Muscle layer of duodenum (tissue), 2 donors: Measurements from ENCODE around the gene MTHFS.

ENCODE experiments used
- H3K27ac ChIP-seq: one replicate; pipeline ENCODE4 v1.7.0; 2013; ENCODE audit warnings: mild to moderate bottlenecking, low read length
- H3K27me3 ChIP-seq: one replicate; pipeline ENCODE4 v1.7.0; 2013; ENCODE audit warnings: low read depth, mild to moderate bottlenecking, control low read depth, low read length
- H3K36me3 ChIP-seq, 2 donors: one replicate each; pipeline ENCODE4 v1.7.0; 2013; ENCODE audit warnings: low read length in 2 of 2, control low read depth in 1 of 2, mild to moderate bottlenecking in 1 of 2; ENCODE audit not compliant: insufficient read depth in 2 of 2, control insufficient read depth in 1 of 2
- H3K4me1 ChIP-seq, 2 donors: one replicate each; pipeline ENCODE4 v1.7.0; 2013; ENCODE audit warnings: low read length in 2 of 2, mild to moderate bottlenecking in 2 of 2, control low read depth in 1 of 2, moderate library complexity in 1 of 2; ENCODE audit not compliant: insufficient read depth in 2 of 2, control insufficient read depth in 1 of 2
- H3K4me3 ChIP-seq, 2 donors: one replicate each; pipeline ENCODE4 v1.7.0; 2013; ENCODE audit warnings: low read length in 2 of 2, low read depth in 1 of 2, mild to moderate bottlenecking in 1 of 2
- H3K9me3 ChIP-seq, 2 donors: one replicate each; pipeline ENCODE4 v1.7.0; 2013; ENCODE audit warnings: low read length in 2 of 2, control low read depth in 1 of 2, mild to moderate bottlenecking in 1 of 2; ENCODE audit not compliant: control insufficient read depth in 1 of 2
- donor health status: healthy.

MTHFS gene

DNA sequence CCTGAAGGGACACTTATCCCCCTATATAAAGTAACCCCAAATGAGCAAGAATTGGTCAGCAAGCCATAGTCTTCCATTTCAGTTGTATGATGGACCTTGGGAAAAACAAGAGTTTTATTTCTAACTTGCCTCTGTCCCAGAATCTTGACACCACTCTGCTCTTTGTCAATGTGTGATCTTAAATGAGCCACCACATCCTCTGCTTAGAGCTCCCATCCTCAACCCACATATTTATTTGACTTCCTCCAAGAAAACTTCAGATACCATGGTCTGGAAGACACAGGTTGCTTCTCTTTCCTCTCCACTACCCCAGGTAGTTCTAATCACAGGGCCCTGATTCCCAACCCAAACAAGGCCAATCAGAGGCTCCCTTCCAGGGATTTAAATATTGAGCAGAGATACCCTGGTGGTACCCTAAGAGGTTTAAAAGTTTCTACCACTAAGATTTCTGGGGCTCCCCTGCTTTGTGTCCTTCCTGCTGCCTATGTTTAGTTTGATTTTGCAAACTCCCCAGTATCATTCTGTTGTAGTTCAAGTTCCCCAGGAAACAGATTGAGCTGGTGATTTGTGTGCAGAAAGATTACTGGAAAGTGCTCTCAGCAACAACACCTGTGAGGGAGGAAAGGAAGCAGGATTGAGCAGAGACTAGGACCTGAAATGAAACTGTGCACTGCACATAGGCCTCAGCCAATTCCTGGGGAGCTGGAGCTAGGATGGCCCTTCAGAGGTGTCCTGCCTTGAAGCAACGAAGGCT lies 64.3 kb downstream of the MTHFS start:
- no peaks in the 10 kb centered on the region for H3K9me3 ChIP-seq
- no peak overlapping the region for H3K4me3 ChIP-seq
- no peaks in the 10 kb centered on the region for H3K27me3 ChIP-seq
- no peaks in the 10 kb centered on the region for H3K36me3 ChIP-seq
- no peak overlapping the region for H3K27ac ChIP-seq
- no peaks in the 10 kb centered on the region for H3K4me1 ChIP-seq

DNA sequence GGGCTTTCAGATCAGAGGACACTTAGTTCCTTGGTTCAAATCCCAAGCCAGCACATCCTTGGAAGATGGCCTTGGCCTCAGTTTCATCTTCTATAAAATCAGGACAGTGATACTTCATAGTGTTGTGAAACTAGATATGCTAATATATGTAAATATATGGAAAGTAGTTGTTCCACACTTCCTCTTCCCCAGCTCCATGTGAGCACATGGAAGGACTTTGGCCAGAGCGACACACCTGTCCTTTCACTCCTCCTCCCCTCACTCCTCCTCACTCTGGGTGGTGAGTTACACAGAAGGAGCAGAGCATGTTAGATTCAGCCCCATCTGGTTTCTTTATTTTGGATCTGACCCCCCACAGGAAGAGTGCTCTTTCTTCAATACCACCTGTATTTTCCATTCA lies 65.2 kb downstream of the MTHFS start:
- no peaks in the 10 kb centered on the region for H3K4me1 ChIP-seq
- H3K9me3 ChIP-seq, result no peaks in the 10 kb centered on the region
- no peak overlapping the region for H3K4me3 ChIP-seq
- no peaks in the 10 kb centered on the region for H3K36me3 ChIP-seq
- H3K27ac ChIP-seq, result no peak overlapping the region
- no peaks in the 10 kb centered on the region for H3K27me3 ChIP-seq

- no peak overlapping the region for H3K27ac ChIP-seq
- H3K4me1 ChIP-seq, result no peaks in the 10 kb centered on the region
- no peaks in the 10 kb centered on the region for H3K36me3 ChIP-seq
- H3K4me3 ChIP-seq, result no peak overlapping the region
- no peaks in the 10 kb centered on the region for H3K27me3 ChIP-seq
- no peaks in the 10 kb centered on the region for H3K9me3 ChIP-seq
These were observed 66.9 kb downstream of the MTHFS start for GRCh38 chr15:79829950-79830349.

GRCh38 chr15:79828447-79828846 lies 68.4 kb downstream of the MTHFS start:
- Histone ChIP-seq H3K4me1 (no peaks in the 10 kb centered on the region), H3K27me3 (no peaks in the 10 kb centered on the region), H3K4me3 (no peak overlapping the region), H3K27ac (no peak overlapping the region), H3K36me3 (no peaks in the 10 kb centered on the region), H3K9me3 (no peaks in the 10 kb centered on the region)

DNA sequence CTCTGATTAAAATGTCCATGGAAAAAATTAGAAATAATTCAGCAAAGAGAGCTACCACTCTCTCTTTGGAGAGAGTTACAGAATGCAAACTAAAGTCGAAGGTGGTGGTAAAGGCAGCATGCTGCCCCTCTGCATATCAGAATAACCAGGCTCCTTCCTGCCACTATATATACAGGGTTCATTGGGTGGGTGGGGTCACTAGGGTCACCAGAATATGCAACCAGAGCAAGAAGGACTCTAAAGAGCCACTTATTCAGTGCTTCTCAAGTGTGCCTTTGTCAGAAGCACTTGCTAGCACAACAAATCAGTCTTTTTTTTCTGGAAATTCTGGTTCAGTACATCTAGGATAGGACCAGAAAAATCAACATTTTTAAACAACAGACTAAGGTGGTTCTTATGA lies 70.0 kb downstream of the MTHFS start:
- Histone ChIP-seq H3K27me3 (no peaks in the 10 kb centered on the region), H3K36me3 (no peaks in the 10 kb centered on the region), H3K4me3 (no peak overlapping the region), H3K27ac (no peak overlapping the region), H3K9me3 (no peaks in the 10 kb centered on the region), H3K4me1 (no peaks in the 10 kb centered on the region)

GRCh38 chr15:79824136-79824701 lies 72.6 kb downstream of the MTHFS start:
- Histone ChIP-seq H3K27me3 (no peaks in the 10 kb centered on the region), H3K36me3 (no peaks in the 10 kb centered on the region), H3K9me3 (peaks cover 0 to 3% of the 10 kb centered on the region in 2 donors), H3K27ac (no peak overlapping the region), H3K4me3 (no peak overlapping the region), H3K4me1 (no peaks in the 10 kb centered on the region)

GRCh38 chr15:79820820-79821219 lies 76.0 kb downstream of the MTHFS start:
- Histone ChIP-seq H3K27ac (no peak overlapping the region), H3K9me3 (peaks cover 0 to 3% of the 10 kb centered on the region in 2 donors), H3K27me3 (no peaks in the 10 kb centered on the region), H3K36me3 (no peaks in the 10 kb centered on the region), H3K4me3 (no peak overlapping the region), H3K4me1 (no peaks in the 10 kb centered on the region)

DNA sequence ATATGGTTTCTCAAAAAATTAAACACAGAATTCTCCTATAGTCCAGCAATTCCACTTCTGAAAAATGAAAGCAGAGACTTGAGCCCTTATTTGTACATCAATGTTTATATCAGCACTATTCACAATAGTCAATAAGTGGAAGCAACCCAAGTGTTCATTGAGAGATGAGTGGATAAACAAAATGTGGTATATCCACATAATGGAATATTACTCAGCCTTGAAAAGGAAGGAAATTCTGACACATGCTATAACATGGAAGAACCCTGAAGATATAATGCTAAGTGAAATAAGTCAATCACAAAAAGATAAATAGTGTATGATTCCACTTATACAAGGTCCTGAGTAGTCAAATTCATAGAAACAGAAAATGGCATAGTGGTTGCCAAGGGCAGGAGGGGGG lies 76.6 kb downstream of the MTHFS start:
- Histone ChIP-seq H3K9me3 (peaks cover 0 to 3% of the 10 kb centered on the region in 2 donors), H3K4me3 (no peak overlapping the region), H3K4me1 (no peaks in the 10 kb centered on the region), H3K27ac (no peak overlapping the region), H3K36me3 (no peaks in the 10 kb centered on the region), H3K27me3 (no peaks in the 10 kb centered on the region)

- H3K4me3 ChIP-seq, result no peak overlapping the region
- peaks cover 0 to 9% of the 10 kb centered on the region in 2 donors for H3K4me1 ChIP-seq
- no peak overlapping the region for H3K27ac ChIP-seq
- peaks cover 0 to 3% of the 10 kb centered on the region in 2 donors for H3K9me3 ChIP-seq
- H3K27me3 ChIP-seq, result no peaks in the 10 kb centered on the region
- no peaks in the 10 kb centered on the region for H3K36me3 ChIP-seq
These were observed 80.2 kb downstream of the MTHFS start for GRCh38 chr15:79816571-79816970.

GRCh38 chr15:79815468-79815867 lies 81.3 kb downstream of the MTHFS start:
- no peaks in the 10 kb centered on the region for H3K36me3 ChIP-seq
- peaks cover 0 to 3% of the 10 kb centered on the region in 2 donors for H3K9me3 ChIP-seq
- no peaks in the 10 kb centered on the region for H3K27me3 ChIP-seq
- peaks cover 0 to 9% of the 10 kb centered on the region in 2 donors for H3K4me1 ChIP-seq
- no peak overlapping the region for H3K4me3 ChIP-seq
- H3K27ac ChIP-seq, result no peak overlapping the region

DNA sequence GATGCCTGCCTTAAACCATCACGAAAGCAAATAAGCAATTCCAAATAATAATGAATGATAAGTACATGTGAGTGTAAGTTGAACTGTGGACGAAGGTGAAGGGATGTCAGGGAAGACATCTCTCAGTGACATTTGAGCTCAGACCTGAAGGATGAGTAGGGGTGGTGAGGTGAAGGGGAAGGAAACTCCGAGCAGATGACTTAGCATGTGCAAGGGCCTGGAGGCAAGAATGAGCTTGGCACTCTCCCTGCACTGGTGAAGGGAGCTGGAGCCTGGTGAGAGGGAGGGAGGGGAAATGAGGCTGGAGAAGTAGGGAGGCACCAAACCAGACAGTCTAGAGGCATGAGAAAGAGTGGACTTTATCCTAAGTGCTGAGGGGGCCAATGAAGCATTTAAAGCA lies 84.3 kb downstream of the MTHFS start:
- Histone ChIP-seq H3K27me3 (no peaks in the 10 kb centered on the region), H3K9me3 (no peaks in the 10 kb centered on the region), H3K4me1 (peaks cover 0 to 9% of the 10 kb centered on the region in 2 donors), H3K27ac (no peak overlapping the region), H3K36me3 (no peaks in the 10 kb centered on the region), H3K4me3 (no peak overlapping the region)
